Vagina (tissue), 2 donors: ENCODE data around the gene C19orf67.

Experiments
- POLR2A ChIP-seq, 2 donors: fragments of 450-650 bp; IDR thresholded peaks; one replicate each; pipeline ENCODE4 v1.6.1; 2017; ENCODE audit warnings: antibody characterized with exemption in 2 of 2, mild to moderate bottlenecking in 2 of 2, moderate library complexity in 2 of 2
- POLR2AphosphoS5 ChIP-seq, 2 donors: sonication (generic); formaldehyde crosslinking; IDR thresholded peaks; one replicate each; pipeline ENCODE4 v1.9.0; 2017; ENCODE audit warnings: antibody characterized with exemption in 2 of 2, mild to moderate bottlenecking in 2 of 2, low read depth in 1 of 2; ENCODE audit not compliant: insufficient read depth in 1 of 2
- TF ChIP-seq, protein P1 (sequence below), 3 experiments: fragments of 450-650 bp in 2 of 3; fragments of 200-600 bp in 1 of 3; sonication (generic) in 1 of 3; IDR thresholded peaks; one replicate each; pipeline ENCODE4 v1.5.1; 2017 to 2019; ENCODE audit warnings: antibody characterized with exemption in 3 of 3, mild to moderate bottlenecking in 2 of 3, moderate library complexity in 2 of 3

DNA sequence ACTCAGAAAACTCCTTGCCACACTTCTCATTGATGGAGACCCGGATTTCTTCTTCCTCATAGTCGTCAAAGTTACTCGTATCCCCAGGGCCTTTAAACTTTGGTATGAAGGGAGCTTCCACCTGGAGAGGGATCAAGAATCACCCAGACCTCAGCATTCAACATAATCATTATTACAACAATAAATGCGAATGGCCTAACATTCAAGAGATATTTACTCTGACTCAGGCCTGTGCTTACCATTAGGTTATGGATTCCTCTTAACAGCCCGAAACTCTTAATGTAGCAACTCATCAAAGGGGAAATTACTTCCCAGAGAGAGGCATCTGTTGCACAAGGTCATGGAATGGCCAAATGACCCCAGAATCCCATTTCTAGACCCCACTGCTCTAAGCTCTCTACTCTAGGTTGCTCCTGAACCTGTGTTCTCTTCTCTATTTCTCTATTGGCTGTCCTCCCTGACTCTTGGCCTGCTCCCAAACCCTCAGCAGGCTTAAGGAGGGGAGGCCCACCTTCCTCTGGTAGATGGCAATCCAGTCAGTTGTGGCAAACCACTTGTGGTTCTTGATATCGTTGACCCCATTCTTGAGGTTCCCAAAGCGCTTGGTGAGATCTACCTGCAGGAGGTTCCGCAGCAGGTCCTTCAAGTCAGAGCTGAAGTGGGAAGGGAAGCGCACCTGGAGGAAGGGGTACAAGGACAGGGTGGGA lies 7.7 kb upstream of the C19orf67 start:
- TF ChIP-seq, protein P1, sequence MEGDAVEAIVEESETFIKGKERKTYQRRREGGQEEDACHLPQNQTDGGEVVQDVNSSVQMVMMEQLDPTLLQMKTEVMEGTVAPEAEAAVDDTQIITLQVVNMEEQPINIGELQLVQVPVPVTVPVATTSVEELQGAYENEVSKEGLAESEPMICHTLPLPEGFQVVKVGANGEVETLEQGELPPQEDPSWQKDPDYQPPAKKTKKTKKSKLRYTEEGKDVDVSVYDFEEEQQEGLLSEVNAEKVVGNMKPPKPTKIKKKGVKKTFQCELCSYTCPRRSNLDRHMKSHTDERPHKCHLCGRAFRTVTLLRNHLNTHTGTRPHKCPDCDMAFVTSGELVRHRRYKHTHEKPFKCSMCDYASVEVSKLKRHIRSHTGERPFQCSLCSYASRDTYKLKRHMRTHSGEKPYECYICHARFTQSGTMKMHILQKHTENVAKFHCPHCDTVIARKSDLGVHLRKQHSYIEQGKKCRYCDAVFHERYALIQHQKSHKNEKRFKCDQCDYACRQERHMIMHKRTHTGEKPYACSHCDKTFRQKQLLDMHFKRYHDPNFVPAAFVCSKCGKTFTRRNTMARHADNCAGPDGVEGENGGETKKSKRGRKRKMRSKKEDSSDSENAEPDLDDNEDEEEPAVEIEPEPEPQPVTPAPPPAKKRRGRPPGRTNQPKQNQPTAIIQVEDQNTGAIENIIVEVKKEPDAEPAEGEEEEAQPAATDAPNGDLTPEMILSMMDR (IDR thresholded peaks at IDR 0.05) = no peak
- TF ChIP-seq POLR2A (IDR thresholded peaks at IDR 0.05) = no peak
- TF ChIP-seq POLR2AphosphoS5 (IDR thresholded peaks at IDR 0.05; ENCODE audit: insufficient read depth in 1 of 2, low read depth in 1 of 2) = no peak
